SK-N-SH (cell line): ENCODE data around the gene LPP.

ENCODE experiments used
- CTCF ChIP-seq: fragments of 200-600 bp; sonication (generic); IDR thresholded peaks from 2 replicates; pipeline ENCODE4 v1.6.1; 2017; ENCODE audit warnings: antibody characterized with exemption, mild to moderate bottlenecking, moderate library complexity
- FOXJ3 ChIP-seq: sonication (generic); formaldehyde crosslinking; IDR thresholded peaks from 2 replicates; pipeline ENCODE4 v1.5.1; 2020; ENCODE audit warnings: mild to moderate bottlenecking, missing genetic modification reagents
- RFX5 ChIP-seq: IDR thresholded peaks from 2 replicates; pipeline ENCODE4 v1.6.1; 2012; ENCODE audit warnings: mild to moderate bottlenecking, improper control_type of control experiment, low read length
- YY1 ChIP-seq: IDR thresholded peaks from 2 replicates; pipeline ENCODE4 v1.4.0; 2012; ENCODE audit warnings: low read depth, mild to moderate bottlenecking

GRCh38 chr3:188170461-188171459 lies 16.8 kb downstream of the LPP start:
- TF ChIP-seq YY1 (no peak), FOXJ3 (CRISPR knock-in tag) (no peak), CTCF (no peak), RFX5 (no peak)
